Activated T-helper 1 cell treated with anti-CD3 and anti-CD28 coated beads, Interleukin-12 subunit alpha, Interleukin-12 subunit beta, Interleukin-2, Interleukin-4 antibody, amounts not matched to agents 30 ng/mL and 10 ng/mL and 1 ng/mL, durations not matched to agents 14 hours and 24 hours and 36 hours (primary cell): ENCODE measurements around the gene KCNE1. TPM values are rescaled to one million over a fixed set of nuclear protein-coding genes. Genes with fewer than 3 reads are reported as not detected.

Source experiments
- DNase-seq: peaks from one replicate; pipeline ENCODE4 v3.0.0; 2021; ENCODE audit warnings: low spot score
- H3K27ac Mint-ChIP-seq: one replicate; pipeline ENCODE4 v1.8.0; 2021; ENCODE audit warnings: mild to moderate bottlenecking, mixed read lengths
- H3K27me3 Mint-ChIP-seq: one replicate; pipeline ENCODE4 v1.8.0; 2022; ENCODE audit warnings: mild to moderate bottlenecking, moderate library complexity, mixed read lengths; ENCODE audit not compliant: insufficient read depth
- H3K36me3 Mint-ChIP-seq: one replicate; pipeline ENCODE4 v1.8.0; 2021; ENCODE audit warnings: low read depth, mixed read lengths
- H3K4me1 Mint-ChIP-seq: one replicate; pipeline ENCODE4 v1.8.0; 2021; ENCODE audit warnings: low read depth, mixed read lengths
- H3K4me3 Mint-ChIP-seq: one replicate; pipeline ENCODE4 v1.8.0; 2021; ENCODE audit warnings: mild to moderate bottlenecking, moderate library complexity, mixed read lengths
- H3K9me3 Mint-ChIP-seq: one replicate; pipeline ENCODE4 v1.8.0; 2021; ENCODE audit warnings: mixed read lengths
- intact Hi-C: fragments of 100-400 bp; cut with micrococcal nuclease; formaldehyde crosslinking; loops from one replicate; pipeline ENCODE4 v1.15.1; 2024
- total RNA-seq: library from RNA; stranded (reverse); gene quantifications from 2 replicates; pipeline ENCODE4 v1.2.3, GENCODE V29; 2022

Gene KCNE1
- total RNA-seq, 1 donor from 2014 or later, result 0.41 TPM

DNA sequence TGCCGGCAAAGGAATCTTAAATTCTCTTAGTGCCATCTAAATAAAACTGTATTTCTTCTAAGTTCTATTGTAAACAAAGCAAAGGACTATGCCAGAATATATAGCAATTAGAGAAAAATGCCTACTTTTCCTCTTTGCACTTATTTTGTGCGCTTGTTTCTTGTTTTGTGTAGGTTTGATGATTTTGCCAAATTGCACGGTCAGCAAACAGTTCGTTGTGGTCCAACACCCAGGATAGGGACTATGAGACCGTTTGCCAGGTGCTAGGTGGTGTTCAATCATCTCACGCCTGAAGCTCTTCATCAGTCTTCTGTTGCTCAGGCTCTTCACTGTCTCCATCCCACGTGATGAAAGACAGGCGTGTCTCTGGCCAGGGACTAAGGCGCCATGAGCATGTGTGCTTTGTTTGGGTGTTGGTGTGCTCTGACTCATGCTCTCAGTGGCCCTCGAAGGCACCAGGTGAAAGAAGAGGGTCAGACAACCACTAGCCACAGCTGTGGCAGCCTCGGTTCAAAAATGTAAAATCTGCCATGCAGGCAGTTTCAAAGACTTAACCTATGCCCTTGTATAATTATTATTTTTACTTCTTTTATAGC is 36.9 kb upstream of the KCNE1 start:
- H3K9me3 Mint-ChIP-seq, result peaks cover 7% of the 10 kb centered on the region
- intact Hi-C loops, result no loop called here
- no peak for DNase-seq
- H3K27ac Mint-ChIP-seq, result no peak overlapping the region
- H3K27me3 Mint-ChIP-seq, result no peaks in the 10 kb centered on the region
- H3K4me1 Mint-ChIP-seq, result peaks cover 16% of the 10 kb centered on the region
- H3K4me3 Mint-ChIP-seq, result no peak overlapping the region
- no peaks in the 10 kb centered on the region for H3K36me3 Mint-ChIP-seq

DNA sequence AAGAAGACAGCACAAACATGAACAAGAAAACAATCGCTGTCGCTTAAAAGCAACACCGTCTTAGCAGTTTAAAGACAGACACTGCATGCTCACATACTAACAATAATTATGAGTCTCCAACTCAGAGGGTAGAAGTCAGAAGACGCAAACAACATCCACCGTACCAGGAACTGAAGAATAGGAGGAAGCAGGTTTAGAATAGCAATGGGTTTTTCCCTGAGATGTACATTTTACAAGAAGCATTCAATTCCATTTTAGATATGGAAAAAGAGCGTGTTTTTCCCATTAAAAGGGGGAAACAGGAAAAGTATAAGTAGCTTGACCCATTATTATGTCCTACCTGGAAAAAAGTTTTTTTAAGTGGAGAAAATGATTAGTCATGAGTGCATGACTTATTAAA is 34.5 kb upstream of the KCNE1 start:
- H3K27ac Mint-ChIP-seq, result no peak overlapping the region
- H3K9me3 Mint-ChIP-seq, result peaks cover under 1% of the 10 kb centered on the region
- H3K27me3 Mint-ChIP-seq, result no peaks in the 10 kb centered on the region
- DNase-seq, result no peak
- intact Hi-C loops, result no loop called here
- peaks cover 2% of the 10 kb centered on the region for H3K36me3 Mint-ChIP-seq
- peaks cover 20% of the 10 kb centered on the region for H3K4me1 Mint-ChIP-seq
- no peak overlapping the region for H3K4me3 Mint-ChIP-seq

DNA sequence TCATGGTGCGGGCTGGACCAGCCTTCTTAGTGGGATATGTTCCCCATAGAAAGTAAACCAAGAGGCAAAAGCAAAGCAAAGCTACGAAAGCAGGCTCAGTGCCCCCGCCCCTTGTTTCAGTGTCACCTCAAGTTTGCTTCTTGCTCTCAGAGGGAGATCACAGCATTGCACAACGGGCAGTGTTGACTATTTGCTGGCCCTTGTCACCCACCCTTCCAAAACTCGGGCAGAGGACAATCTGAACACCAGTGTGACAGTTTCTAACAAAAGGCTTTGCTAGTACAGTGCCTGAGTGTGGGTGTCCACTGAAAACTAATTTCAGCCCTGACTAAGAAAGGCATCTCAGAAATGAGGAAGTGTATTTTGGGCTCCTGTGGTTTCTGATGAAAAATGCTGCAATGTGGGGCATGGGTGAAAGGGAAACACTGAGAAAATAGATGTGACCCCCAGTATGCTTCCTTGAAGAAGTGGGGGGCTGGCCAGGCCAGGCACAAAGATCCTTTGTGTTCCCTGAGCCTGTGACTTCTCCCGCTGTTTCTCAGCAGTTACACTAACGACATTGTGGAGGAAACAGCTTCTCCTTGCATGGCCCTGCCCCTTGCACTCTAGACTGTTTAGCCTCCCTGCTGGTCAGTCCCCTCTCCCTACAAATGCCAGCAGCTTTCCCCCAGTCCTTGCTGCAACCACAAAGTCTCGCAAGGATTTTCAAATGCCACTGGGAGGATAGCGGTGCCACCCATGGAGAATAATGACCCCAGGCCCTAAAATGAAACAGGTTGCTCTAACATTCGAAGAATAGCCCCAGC is 33.3 kb upstream of the KCNE1 start:
- Mint-ChIP-seq H3K27ac (peak overlapping the region; percentile 18), H3K4me1 (peaks cover 20% of the 10 kb centered on the region), H3K27me3 (no peaks in the 10 kb centered on the region), H3K4me3 (no peak overlapping the region), H3K36me3 (peaks cover 2% of the 10 kb centered on the region), H3K9me3 (no peaks in the 10 kb centered on the region)
- DNase-seq, result no peak
- intact Hi-C loops, result loop anchor here (1.0 kb wide), 1 partner anchor 18 kb away; no protein-coding TSS in a partner anchor

DNA sequence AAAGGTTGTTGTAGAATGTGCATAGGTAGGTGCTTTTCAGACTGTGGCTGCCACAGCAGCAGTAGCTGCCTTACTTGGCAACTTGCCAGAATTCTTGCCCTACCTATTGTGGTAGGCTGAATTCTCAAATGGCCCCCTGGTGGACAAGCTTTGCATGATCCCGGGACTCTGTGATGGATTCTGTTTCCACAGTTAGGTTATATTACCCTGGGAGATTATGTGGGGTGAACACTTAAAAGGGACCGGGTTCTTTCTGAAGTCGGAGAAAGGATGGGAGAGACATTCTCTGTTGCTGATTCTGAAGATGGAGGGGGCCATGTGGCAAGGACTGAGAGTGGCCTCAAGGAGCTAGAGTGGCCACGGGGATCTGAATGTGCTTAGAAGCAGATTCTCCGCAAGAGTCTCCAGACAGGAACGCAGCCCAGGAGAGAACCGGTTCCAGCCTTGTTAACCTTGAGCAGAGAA is 32.1 kb upstream of the KCNE1 start:
- H3K27ac Mint-ChIP-seq, result no peak overlapping the region
- H3K4me1 Mint-ChIP-seq, result peaks cover 20% of the 10 kb centered on the region
- peaks cover 2% of the 10 kb centered on the region for H3K36me3 Mint-ChIP-seq
- no peaks in the 10 kb centered on the region for H3K9me3 Mint-ChIP-seq
- intact Hi-C loops, result no loop called here
- H3K27me3 Mint-ChIP-seq, result no peaks in the 10 kb centered on the region
- DNase-seq, result no peak
- H3K4me3 Mint-ChIP-seq, result no peak overlapping the region

DNA sequence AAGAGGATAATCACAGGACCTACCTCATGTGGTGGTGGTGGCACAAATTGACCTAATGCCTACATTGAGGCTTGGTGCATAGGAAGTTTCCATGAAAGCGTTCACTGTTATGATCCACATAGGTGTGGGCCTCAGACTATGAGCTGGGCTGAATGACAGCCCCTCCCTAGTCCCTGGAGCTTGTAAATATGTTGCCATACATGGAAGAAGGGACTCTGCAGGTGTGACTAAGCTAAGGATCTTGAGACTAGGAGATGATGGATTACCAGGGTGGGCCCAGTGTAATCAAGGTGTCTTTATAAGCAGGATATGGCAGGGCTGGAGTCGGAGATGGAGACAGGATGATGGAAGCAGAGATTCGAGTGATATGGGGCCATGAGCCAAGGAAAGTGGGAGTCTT is 31.0 kb upstream of the KCNE1 start:
- Mint-ChIP-seq H3K4me1 (peaks cover 20% of the 10 kb centered on the region), H3K4me3 (no peak overlapping the region), H3K27me3 (no peaks in the 10 kb centered on the region), H3K27ac (peak overlapping the region; percentile 15), H3K36me3 (peaks cover 2% of the 10 kb centered on the region), H3K9me3 (no peaks in the 10 kb centered on the region)
- no peak for DNase-seq
- intact Hi-C loops, result no loop called here

DNA sequence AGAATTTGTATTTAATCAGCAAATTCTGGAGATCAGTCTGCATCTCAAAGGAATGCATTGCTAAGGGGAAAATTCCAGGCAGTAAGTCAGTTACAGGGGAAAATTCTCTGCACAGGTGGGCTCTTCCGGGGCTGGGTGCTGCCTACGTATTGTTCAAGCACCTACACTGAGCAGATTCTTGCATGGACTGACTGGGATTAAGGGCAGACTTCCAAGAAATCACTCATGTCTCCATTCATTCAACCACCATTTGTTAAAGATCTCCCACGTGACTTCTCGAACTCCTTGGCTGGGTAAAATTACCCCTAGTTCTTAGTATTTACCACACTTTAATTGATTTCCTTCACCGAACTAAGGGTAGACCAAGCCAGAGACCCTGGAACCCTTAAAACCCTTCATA is 28.2 kb upstream of the KCNE1 start:
- DNase-seq, result no peak
- H3K4me1 Mint-ChIP-seq, result peaks cover 8% of the 10 kb centered on the region
- no peaks in the 10 kb centered on the region for H3K9me3 Mint-ChIP-seq
- intact Hi-C loops, result no loop called here
- H3K27me3 Mint-ChIP-seq, result peaks cover 2% of the 10 kb centered on the region
- no peak overlapping the region for H3K4me3 Mint-ChIP-seq
- no peak overlapping the region for H3K27ac Mint-ChIP-seq
- H3K36me3 Mint-ChIP-seq, result peaks cover 2% of the 10 kb centered on the region

DNA sequence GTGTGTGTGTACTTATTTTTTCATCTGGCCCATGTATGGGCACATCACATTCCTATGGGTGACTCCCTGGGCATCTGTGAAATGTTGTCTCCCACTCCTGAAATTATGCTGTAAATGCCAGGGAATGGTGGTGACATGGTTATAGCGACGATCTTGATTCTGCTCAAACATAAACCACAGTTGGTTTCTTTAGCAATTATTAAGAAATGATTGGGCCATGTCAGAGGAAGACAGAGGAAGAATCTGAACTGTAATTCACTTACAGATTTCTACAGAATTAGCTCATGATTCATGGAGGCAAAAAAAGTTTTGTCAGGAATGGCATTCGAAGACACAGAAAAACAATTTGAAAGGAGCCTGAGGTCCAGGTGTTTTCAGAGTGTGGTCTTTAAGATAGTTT is 25.8 kb upstream of the KCNE1 start:
- peaks cover 10% of the 10 kb centered on the region for H3K4me1 Mint-ChIP-seq
- no peak overlapping the region for H3K4me3 Mint-ChIP-seq
- H3K27me3 Mint-ChIP-seq, result peaks cover 2% of the 10 kb centered on the region
- no peak for DNase-seq
- intact Hi-C loops, result no loop called here
- no peaks in the 10 kb centered on the region for H3K36me3 Mint-ChIP-seq
- H3K27ac Mint-ChIP-seq, result no peak overlapping the region
- no peaks in the 10 kb centered on the region for H3K9me3 Mint-ChIP-seq

DNA sequence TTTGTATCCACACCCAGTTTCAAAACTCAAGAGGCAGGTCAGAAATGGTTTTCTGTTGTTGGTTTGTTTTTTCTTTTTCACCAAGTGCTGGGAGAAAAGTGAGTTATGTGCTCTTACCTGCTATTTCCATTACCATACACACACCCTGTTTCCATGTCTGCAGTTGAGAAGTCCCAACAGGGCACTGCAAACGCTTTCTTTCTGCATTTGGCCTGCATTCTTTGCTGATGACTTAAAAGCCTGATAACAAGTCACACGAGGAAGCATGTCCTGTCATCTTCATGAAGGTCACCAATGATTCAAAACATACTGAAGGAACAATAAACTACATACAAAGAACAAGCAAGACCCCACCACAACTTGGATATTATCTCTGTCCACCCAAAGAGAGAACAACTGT is 24.8 kb upstream of the KCNE1 start:
- no peaks in the 10 kb centered on the region for H3K36me3 Mint-ChIP-seq
- intact Hi-C loops, result no loop called here
- DNase-seq, result no peak
- no peaks in the 10 kb centered on the region for H3K9me3 Mint-ChIP-seq
- peaks cover 2% of the 10 kb centered on the region for H3K27me3 Mint-ChIP-seq
- H3K4me1 Mint-ChIP-seq, result peaks cover 10% of the 10 kb centered on the region
- no peak overlapping the region for H3K4me3 Mint-ChIP-seq
- H3K27ac Mint-ChIP-seq, result no peak overlapping the region

DNA sequence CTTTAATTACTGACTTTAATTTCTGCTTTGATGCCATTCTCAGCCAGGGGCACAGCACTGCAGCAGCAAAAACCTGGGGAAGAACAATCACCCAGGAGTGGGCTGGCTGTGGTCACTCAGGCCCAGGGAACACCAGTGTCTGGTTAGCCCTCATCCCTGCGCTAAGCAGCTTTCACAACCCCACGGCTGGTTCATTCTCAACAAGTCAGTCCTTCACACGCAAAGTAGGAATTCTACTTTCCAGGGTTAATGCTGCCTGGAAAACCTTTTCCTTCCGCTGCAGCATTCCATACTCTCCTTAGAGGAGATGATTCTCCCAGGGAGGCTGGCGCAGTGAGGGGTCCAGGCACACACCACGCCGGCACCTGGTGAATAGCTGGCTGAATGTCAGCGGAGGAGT is 24.3 kb upstream of the KCNE1 start:
- no peaks in the 10 kb centered on the region for H3K9me3 Mint-ChIP-seq
- DNase-seq, result no peak
- H3K36me3 Mint-ChIP-seq, result no peaks in the 10 kb centered on the region
- H3K4me3 Mint-ChIP-seq, result no peak overlapping the region
- no peak overlapping the region for H3K27ac Mint-ChIP-seq
- peaks cover 4% of the 10 kb centered on the region for H3K27me3 Mint-ChIP-seq
- H3K4me1 Mint-ChIP-seq, result peaks cover 10% of the 10 kb centered on the region
- intact Hi-C loops, result no loop called here

DNA sequence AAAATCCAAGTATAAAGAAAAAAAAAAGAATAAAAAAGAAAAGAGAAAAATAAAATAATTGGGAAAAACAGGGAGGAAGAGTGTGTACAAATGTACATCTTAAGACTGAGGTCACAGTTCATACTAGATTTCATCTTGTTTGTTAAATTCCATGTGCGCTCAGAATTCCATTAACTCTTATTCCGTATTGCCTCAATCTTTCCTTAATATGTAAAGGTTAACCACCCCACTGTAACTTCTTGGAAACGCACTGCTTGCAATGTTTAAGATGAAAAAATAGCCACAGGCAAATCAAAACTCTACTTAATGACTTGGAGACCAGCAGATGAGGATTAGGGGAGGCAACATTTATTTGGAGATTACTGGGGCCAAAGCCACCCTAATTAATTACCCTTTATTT is 23.9 kb upstream of the KCNE1 start:
- no peak overlapping the region for H3K27ac Mint-ChIP-seq
- H3K9me3 Mint-ChIP-seq, result no peaks in the 10 kb centered on the region
- H3K4me3 Mint-ChIP-seq, result no peak overlapping the region
- H3K27me3 Mint-ChIP-seq, result peaks cover 4% of the 10 kb centered on the region
- H3K4me1 Mint-ChIP-seq, result peaks cover 10% of the 10 kb centered on the region
- DNase-seq, result no peak
- intact Hi-C loops, result no loop called here
- H3K36me3 Mint-ChIP-seq, result no peaks in the 10 kb centered on the region

DNA sequence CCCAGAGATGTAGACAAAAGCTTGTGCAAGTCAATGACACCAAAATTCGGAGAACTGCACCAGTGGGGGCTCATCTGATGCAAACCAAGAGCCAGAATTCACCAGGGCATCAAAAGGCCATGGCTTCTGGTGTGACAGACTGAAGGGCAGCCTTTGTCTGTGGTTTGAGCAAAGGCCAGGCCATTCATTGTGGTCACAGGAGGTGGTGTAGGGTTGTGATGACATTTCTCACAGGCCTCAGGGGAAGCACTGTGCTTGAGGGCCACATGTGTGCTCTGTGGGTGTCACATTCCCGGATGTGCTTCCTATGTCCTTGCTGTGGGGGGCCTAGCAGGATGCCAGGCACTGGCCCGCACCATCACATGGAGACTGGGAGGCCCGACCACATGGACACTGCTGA is 22.5 kb upstream of the KCNE1 start:
- Mint-ChIP-seq H3K27ac (peak overlapping the region; percentile 64), H3K4me3 (no peak overlapping the region), H3K27me3 (peaks cover 7% of the 10 kb centered on the region), H3K4me1 (peaks cover 10% of the 10 kb centered on the region), H3K36me3 (no peaks in the 10 kb centered on the region), H3K9me3 (no peaks in the 10 kb centered on the region)
- DNase-seq, result no peak
- intact Hi-C loops, result no loop called here

DNA sequence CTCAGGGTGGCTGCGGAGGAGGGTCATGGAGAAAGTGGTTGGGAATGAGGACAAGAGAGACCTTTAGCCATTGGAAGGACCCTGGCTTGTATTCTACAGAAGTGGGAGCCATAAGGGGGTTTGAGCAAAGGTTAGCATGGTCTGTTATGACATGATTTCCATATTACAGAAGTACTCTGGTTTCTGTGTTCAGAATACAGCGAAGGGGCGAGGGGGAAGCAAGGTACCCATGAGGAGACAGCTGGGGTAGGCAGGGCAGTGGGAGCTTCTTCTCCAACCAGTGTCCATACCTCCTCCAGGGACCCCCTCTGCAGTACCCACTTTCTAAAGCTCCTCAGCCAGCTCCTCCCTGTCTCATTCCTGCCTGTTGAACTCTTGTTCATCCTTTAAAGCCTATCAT is 21.9 kb upstream of the KCNE1 start:
- Mint-ChIP-seq H3K4me1 (peaks cover 10% of the 10 kb centered on the region), H3K36me3 (no peaks in the 10 kb centered on the region), H3K4me3 (no peak overlapping the region), H3K9me3 (no peaks in the 10 kb centered on the region), H3K27me3 (peaks cover 7% of the 10 kb centered on the region), H3K27ac (peak overlapping the region; percentile 19)
- intact Hi-C loops, result no loop called here
- no peak for DNase-seq

DNA sequence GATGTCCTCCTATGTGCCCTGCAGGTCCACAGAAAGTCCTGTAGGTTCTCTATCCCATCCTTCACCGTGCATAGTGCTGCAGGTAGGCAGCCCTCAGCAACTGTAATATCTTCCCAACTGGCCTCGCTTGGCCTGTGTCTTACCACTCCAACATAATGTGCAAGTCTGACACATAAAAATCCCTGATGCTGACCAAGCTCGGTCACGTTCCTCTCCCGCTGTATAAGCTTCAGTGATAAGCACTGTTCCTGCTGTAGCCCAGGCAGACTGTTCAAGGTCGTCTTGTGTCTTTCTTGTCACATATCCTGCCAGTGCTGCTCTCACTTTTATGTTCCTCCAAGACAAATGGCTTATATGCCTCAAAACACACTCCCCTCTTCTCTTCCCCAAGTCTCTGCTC is 19.4 kb upstream of the KCNE1 start:
- no peaks in the 10 kb centered on the region for H3K9me3 Mint-ChIP-seq
- no peak for DNase-seq
- no peak overlapping the region for H3K27ac Mint-ChIP-seq
- no peak overlapping the region for H3K4me3 Mint-ChIP-seq
- intact Hi-C loops, result no loop called here
- H3K27me3 Mint-ChIP-seq, result peaks cover 8% of the 10 kb centered on the region
- peaks cover 27% of the 10 kb centered on the region for H3K4me1 Mint-ChIP-seq
- no peaks in the 10 kb centered on the region for H3K36me3 Mint-ChIP-seq
